ENCODE data around the gene INPP5F. TPM values are rescaled to one million over a fixed set of nuclear protein-coding genes. Genes with fewer than 3 reads are reported as not detected.

INPP5F gene
- total RNA-seq, 1 experiment from 2014 or later = 26.4 TPM

DNA sequence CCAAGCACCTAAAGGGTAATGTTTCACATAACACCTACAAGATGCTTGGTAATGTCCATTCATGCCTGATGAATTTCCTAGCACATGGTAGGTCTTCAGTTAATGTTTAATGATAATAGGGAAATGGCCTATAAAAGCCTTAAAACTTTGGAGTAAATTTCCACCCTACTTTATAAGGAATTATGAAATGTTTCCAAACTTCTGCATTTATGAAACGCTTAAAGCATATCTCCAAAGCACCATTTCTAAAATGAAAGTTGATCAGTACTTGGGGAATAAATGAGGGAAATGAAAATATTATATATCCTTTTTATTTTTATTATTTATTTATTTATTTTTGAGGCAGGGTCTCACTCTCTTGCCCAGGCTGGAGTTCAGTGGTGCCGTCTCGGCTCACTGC, 51.8 kb downstream of the INPP5F start:
- Mint-ChIP-seq H3K9me3 (ENCODE audit: unreplicated experiment) (no peaks in the 10 kb centered on the region), H3K4me1 (ENCODE audit: low read depth, unreplicated experiment) (peaks cover 16% of the 10 kb centered on the region), H3K4me3 (ENCODE audit: unreplicated experiment) (no peak overlapping the region), H3K36me3 (ENCODE audit: insufficient read depth, unreplicated experiment) (peaks cover 6% of the 10 kb centered on the region), H3K27ac (ENCODE audit: unreplicated experiment) (no peak overlapping the region), H3K27me3 (ENCODE audit: insufficient read depth, unreplicated experiment) (no peaks in the 10 kb centered on the region)
- ChIA-PET CTCF (no interaction called here), POLR2A (no interaction called here)
- no peaks in the 10 kb centered on the region for H3K36me3 ChIP-seq (ENCODE audit: control insufficient read depth, insufficient read depth, low read length)
- H3K4me3 ChIP-seq (ENCODE audit: low read depth, low read length) = no peak overlapping the region
- BruUV-seq (replicated peaks) = no TSS peak
- H3K9me3 ChIP-seq = no peaks in the 10 kb centered on the region
- no peaks in the 10 kb centered on the region for H3K27me3 ChIP-seq (replicated peaks; ENCODE audit: control insufficient read depth, insufficient read depth, low read length)
- no peak for DNase-seq
- no peaks in the 10 kb centered on the region for H3K4me1 ChIP-seq
- TF ChIP-seq, protein P1, sequence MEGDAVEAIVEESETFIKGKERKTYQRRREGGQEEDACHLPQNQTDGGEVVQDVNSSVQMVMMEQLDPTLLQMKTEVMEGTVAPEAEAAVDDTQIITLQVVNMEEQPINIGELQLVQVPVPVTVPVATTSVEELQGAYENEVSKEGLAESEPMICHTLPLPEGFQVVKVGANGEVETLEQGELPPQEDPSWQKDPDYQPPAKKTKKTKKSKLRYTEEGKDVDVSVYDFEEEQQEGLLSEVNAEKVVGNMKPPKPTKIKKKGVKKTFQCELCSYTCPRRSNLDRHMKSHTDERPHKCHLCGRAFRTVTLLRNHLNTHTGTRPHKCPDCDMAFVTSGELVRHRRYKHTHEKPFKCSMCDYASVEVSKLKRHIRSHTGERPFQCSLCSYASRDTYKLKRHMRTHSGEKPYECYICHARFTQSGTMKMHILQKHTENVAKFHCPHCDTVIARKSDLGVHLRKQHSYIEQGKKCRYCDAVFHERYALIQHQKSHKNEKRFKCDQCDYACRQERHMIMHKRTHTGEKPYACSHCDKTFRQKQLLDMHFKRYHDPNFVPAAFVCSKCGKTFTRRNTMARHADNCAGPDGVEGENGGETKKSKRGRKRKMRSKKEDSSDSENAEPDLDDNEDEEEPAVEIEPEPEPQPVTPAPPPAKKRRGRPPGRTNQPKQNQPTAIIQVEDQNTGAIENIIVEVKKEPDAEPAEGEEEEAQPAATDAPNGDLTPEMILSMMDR (IDR thresholded peaks at IDR 0.05; ENCODE audit: insufficient read depth in 1 of 2, low read depth in 1 of 2, low read length in 1 of 2, severe bottlenecking in 1 of 2, unreplicated experiment in 1 of 2) = no peak
- intact Hi-C loops (cut with micrococcal nuclease; ENCODE audit: unreplicated experiment) = no loop called here

DNA sequence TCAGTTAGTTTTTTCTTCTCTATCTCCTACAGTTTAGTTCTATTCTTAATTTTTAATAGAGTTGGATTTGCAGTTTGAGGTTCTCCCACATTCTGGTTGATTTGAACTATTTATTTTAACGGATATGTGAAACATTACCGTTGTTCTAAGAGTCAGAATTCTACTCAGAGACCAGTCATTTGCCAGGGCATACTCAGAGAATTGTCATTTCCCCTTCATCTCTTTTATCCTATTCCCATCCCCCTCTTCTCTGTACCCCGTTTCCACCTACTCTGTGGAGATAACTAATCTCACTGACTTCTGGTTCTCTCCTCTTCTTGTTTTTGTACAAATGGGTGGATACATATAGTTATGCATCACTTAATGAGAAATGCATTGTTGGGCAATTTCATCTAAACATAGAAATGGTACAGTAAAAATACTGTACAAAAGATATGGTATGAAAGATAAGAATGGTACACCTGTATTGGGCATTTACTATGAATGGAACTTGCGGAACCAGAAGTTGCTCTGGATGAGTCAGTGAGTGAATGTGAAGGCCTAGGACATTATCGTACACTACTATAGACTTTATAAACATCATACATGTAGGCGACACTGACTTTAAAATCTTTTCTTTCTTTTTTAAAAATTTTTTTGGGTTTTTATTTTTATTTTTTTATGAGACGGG, 53.1 kb downstream of the INPP5F start:
- Mint-ChIP-seq H3K36me3 (ENCODE audit: insufficient read depth, unreplicated experiment) (peaks cover 6% of the 10 kb centered on the region), H3K9me3 (ENCODE audit: unreplicated experiment) (no peaks in the 10 kb centered on the region), H3K4me1 (ENCODE audit: low read depth, unreplicated experiment) (peaks cover 16% of the 10 kb centered on the region), H3K27ac (ENCODE audit: unreplicated experiment) (no peak overlapping the region), H3K27me3 (ENCODE audit: insufficient read depth, unreplicated experiment) (no peaks in the 10 kb centered on the region), H3K4me3 (ENCODE audit: unreplicated experiment) (no peak overlapping the region)
- Histone ChIP-seq H3K36me3 (ENCODE audit: control insufficient read depth, insufficient read depth, low read length) (no peaks in the 10 kb centered on the region), H3K4me1 (no peaks in the 10 kb centered on the region), H3K27me3 (replicated peaks; ENCODE audit: control insufficient read depth, insufficient read depth, low read length) (no peaks in the 10 kb centered on the region), H3K4me3 (ENCODE audit: low read depth, low read length) (no peak overlapping the region), H3K9me3 (no peaks in the 10 kb centered on the region)
- intact Hi-C loops (cut with micrococcal nuclease; ENCODE audit: unreplicated experiment) = no loop called here
- TF ChIP-seq, protein P1 (IDR thresholded peaks at IDR 0.05; ENCODE audit: insufficient read depth in 1 of 2, low read depth in 1 of 2, low read length in 1 of 2, severe bottlenecking in 1 of 2, unreplicated experiment in 1 of 2) = no peak
- no TSS peak for BruUV-seq (replicated peaks)
- POLR2A ChIA-PET = no interaction called here
- CTCF ChIA-PET = no interaction called here
- DNase-seq = no peak

DNA sequence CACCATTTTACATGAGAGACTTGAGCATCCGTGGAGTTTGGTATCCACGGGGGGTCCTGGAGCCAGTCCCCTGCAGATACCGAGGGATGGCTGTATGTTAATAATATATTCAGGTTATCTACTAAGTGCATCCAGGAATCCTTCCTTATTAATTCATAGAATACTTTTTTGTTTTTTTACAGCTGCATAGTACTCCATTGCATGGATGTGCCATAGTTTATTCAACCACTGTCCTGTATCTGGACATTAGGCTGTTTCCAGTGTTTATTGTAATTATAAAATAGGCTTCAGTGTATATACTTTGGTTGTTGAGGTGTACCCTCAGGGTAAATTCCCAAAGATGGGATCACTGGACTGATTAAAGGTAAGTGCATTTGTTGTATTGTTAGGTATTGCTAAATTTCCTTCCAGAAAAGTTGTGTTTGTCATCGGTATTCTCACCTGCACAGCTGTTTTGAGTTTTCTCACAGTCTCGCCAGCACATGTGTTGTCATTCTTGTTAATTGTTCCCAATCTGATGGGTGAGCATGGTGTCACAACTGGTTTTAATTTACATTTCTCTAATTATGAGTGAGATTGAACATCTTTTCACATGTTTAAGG, 55.1 kb downstream of the INPP5F start:
- Histone ChIP-seq H3K4me3 (ENCODE audit: low read depth, low read length) (no peak overlapping the region), H3K9me3 (no peaks in the 10 kb centered on the region), H3K27me3 (replicated peaks; ENCODE audit: control insufficient read depth, insufficient read depth, low read length) (no peaks in the 10 kb centered on the region), H3K4me1 (peaks cover 20% of the 10 kb centered on the region), H3K36me3 (ENCODE audit: control insufficient read depth, insufficient read depth, low read length) (no peaks in the 10 kb centered on the region)
- POLR2A ChIA-PET = no interaction called here
- TF ChIP-seq, protein P1 (IDR thresholded peaks at IDR 0.05; ENCODE audit: insufficient read depth in 1 of 2, low read depth in 1 of 2, low read length in 1 of 2, severe bottlenecking in 1 of 2, unreplicated experiment in 1 of 2) = no peak
- BruUV-seq (replicated peaks) = no TSS peak
- Mint-ChIP-seq H3K36me3 (ENCODE audit: insufficient read depth, unreplicated experiment) (no peaks in the 10 kb centered on the region), H3K27ac (ENCODE audit: unreplicated experiment) (no peak overlapping the region), H3K27me3 (ENCODE audit: insufficient read depth, unreplicated experiment) (no peaks in the 10 kb centered on the region), H3K4me1 (ENCODE audit: low read depth, unreplicated experiment) (peaks cover 26% of the 10 kb centered on the region), H3K9me3 (ENCODE audit: unreplicated experiment) (no peaks in the 10 kb centered on the region), H3K4me3 (ENCODE audit: unreplicated experiment) (no peak overlapping the region)
- intact Hi-C loops (cut with micrococcal nuclease; ENCODE audit: unreplicated experiment) = no loop called here
- DNase-seq = no peak
- CTCF ChIA-PET = no interaction called here
